GM11168 (cell line): ENCODE data around the gene SOBP.

Experiments
- in situ Hi-C: fragments of 300-500 bp; cut with MboI; formaldehyde crosslinking; loops from one replicate; pipeline ENCODE4 v1.12.0; 2022; ENCODE audit warnings: low sequenced_read_pairs; ENCODE audit not compliant: unreplicated experiment

SOBP gene

GRCh38 chr6:107578642-107579341 is 88.9 kb downstream of the SOBP start:
- in situ Hi-C loops, result no loop called here

GRCh38 chr6:107579456-107580056 is 89.6 kb downstream of the SOBP start:
- in situ Hi-C loops, result no loop called here

GRCh38 chr6:107582086-107582485 is 92.2 kb downstream of the SOBP start:
- in situ Hi-C loops, result no loop called here

- in situ Hi-C loops, result no loop called here
These were observed 94.8 kb downstream of the SOBP start for GRCh38 chr6:107584726-107585125.

GRCh38 chr6:107585815-107586435 is 96.0 kb downstream of the SOBP start:
- in situ Hi-C loops, result no loop called here

- in situ Hi-C loops, result no loop called here
These were observed 97.5 kb downstream of the SOBP start for GRCh38 chr6:107587451-107587850.

GRCh38 chr6:107589199-107589598 is 99.3 kb downstream of the SOBP start:
- in situ Hi-C loops, result no loop called here

GRCh38 chr6:107589934-107590333 is 100.0 kb downstream of the SOBP start:
- in situ Hi-C loops, result no loop called here

GRCh38 chr6:107590378-107590777 is 100.5 kb downstream of the SOBP start:
- in situ Hi-C loops, result no loop called here

GRCh38 chr6:107591346-107591745 is 101.4 kb downstream of the SOBP start:
- in situ Hi-C loops, result no loop called here

GRCh38 chr6:107592806-107593205 is 102.9 kb downstream of the SOBP start:
- in situ Hi-C loops, result no loop called here

GRCh38 chr6:107594736-107595135 is 104.8 kb downstream of the SOBP start:
- in situ Hi-C loops, result no loop called here

GRCh38 chr6:107598091-107598490 is 108.2 kb downstream of the SOBP start:
- in situ Hi-C loops, result no loop called here

GRCh38 chr6:107599043-107599442 is 109.1 kb downstream of the SOBP start:
- in situ Hi-C loops, result no loop called here

- in situ Hi-C loops, result no loop called here
These were observed 110.2 kb downstream of the SOBP start for GRCh38 chr6:107600121-107600520.

GRCh38 chr6:107600936-107601335 is 111.0 kb downstream of the SOBP start:
- in situ Hi-C loops, result no loop called here

- in situ Hi-C loops, result no loop called here
These were observed 111.5 kb downstream of the SOBP start for GRCh38 chr6:107601406-107601805.

GRCh38 chr6:107602321-107603005 is 112.5 kb downstream of the SOBP start:
- in situ Hi-C loops, result no loop called here

GRCh38 chr6:107603006-107603370 is 113.1 kb downstream of the SOBP start:
- in situ Hi-C loops, result no loop called here

- in situ Hi-C loops, result no loop called here
These were observed 114.6 kb downstream of the SOBP start for GRCh38 chr6:107604549-107604948.

GRCh38 chr6:107606407-107606806 is 116.5 kb downstream of the SOBP start:
- in situ Hi-C loops, result no loop called here
